ENCODE results near the gene IL20RA. TPM values are rescaled to one million over a fixed set of nuclear protein-coding genes. Genes with fewer than 3 reads are reported as not detected.
"Not testable (repeated sequence)": the region's sequence is repeated elsewhere in the genome, so short reads cannot be mapped to it uniquely, and the experiment has no call there.

Gene IL20RA
- total RNA-seq, 1 donor from 2014 or later, result 10.9 TPM

GRCh38 chr6:137080711-137081110, 35.9 kb upstream of the IL20RA start:
- intact Hi-C loops (cut with DNase I), result no loop called here
- Histone ChIP-seq H3K4me1 (no peaks in the 10 kb centered on the region), H3K4me3 (no peak overlapping the region), H3K27ac (no peak overlapping the region), H3K36me3 (no peaks in the 10 kb centered on the region), H3K27me3 (ENCODE audit: low read depth) (no peaks in the 10 kb centered on the region), H3K9me3 (no peaks in the 10 kb centered on the region)
- DNase-seq, result no peak
- ATAC-seq, result no peak
- TF ChIP-seq CTCF (IDR thresholded peaks at IDR 0.05), result no peak

GRCh38 chr6:137076277-137077068, 31.7 kb upstream of the IL20RA start:
- peak; percentile 84 for TF ChIP-seq CTCF (IDR thresholded peaks at IDR 0.05)

GRCh38 chr6:137075790-137076189, 31.0 kb upstream of the IL20RA start:
- H3K9me3 ChIP-seq; H3K4me3 ChIP-seq; H3K27me3 ChIP-seq (ENCODE audit: low read depth); DNase-seq; intact Hi-C loops (cut with DNase I); H3K36me3 ChIP-seq; H3K4me1 ChIP-seq; ATAC-seq; H3K27ac ChIP-seq: not testable (repeated sequence)

More at GRCh38 chr6:137076277-137077068, 31.7 kb upstream of the IL20RA start:
- Histone ChIP-seq H3K9me3 (no peaks in the 10 kb centered on the region), H3K4me3 (no peak overlapping the region), H3K27ac (no peak overlapping the region), H3K27me3 (ENCODE audit: low read depth) (no peaks in the 10 kb centered on the region), H3K36me3 (no peaks in the 10 kb centered on the region), H3K4me1 (no peaks in the 10 kb centered on the region)
- ATAC-seq, result peak; percentile 98 to 100
- peak; percentile 78 for DNase-seq
- intact Hi-C loops (cut with DNase I), result no loop called here

GRCh38 chr6:137070303-137070702, 25.5 kb upstream of the IL20RA start:
- Histone ChIP-seq H3K36me3 (no peaks in the 10 kb centered on the region), H3K9me3 (no peaks in the 10 kb centered on the region), H3K27ac (no peak overlapping the region), H3K4me1 (no peaks in the 10 kb centered on the region), H3K27me3 (ENCODE audit: low read depth) (no peaks in the 10 kb centered on the region), H3K4me3 (no peak overlapping the region)
- ATAC-seq (no peak), DNase-seq (no peak)
- TF ChIP-seq CTCF (IDR thresholded peaks at IDR 0.05), result no peak
- intact Hi-C loops (cut with DNase I), result no loop called here

GRCh38 chr6:137067399-137067798, 22.6 kb upstream of the IL20RA start:
- no peaks in the 10 kb centered on the region for H3K36me3 ChIP-seq
- H3K4me1 ChIP-seq, result no peaks in the 10 kb centered on the region
- no peak overlapping the region for H3K27ac ChIP-seq
- ATAC-seq, result no peak
- TF ChIP-seq CTCF (IDR thresholded peaks at IDR 0.05), result no peak
- H3K27me3 ChIP-seq (ENCODE audit: low read depth), result no peaks in the 10 kb centered on the region
- H3K4me3 ChIP-seq, result no peak overlapping the region
- no peak for DNase-seq
- intact Hi-C loops (cut with DNase I), result no loop called here
- H3K9me3 ChIP-seq, result no peaks in the 10 kb centered on the region

- no peak overlapping the region for H3K27ac ChIP-seq
- H3K4me3 ChIP-seq, result no peak overlapping the region
- no peaks in the 10 kb centered on the region for H3K27me3 ChIP-seq (ENCODE audit: low read depth)
- no peaks in the 10 kb centered on the region for H3K9me3 ChIP-seq
- no peaks in the 10 kb centered on the region for H3K36me3 ChIP-seq
- no peaks in the 10 kb centered on the region for H3K4me1 ChIP-seq
- TF ChIP-seq CTCF (IDR thresholded peaks at IDR 0.05), result no peak
- ATAC-seq, result no peak
- intact Hi-C loops (cut with DNase I), result no loop called here
- DNase-seq, result no peak
Measured at GRCh38 chr6:137058037-137058436, 13.3 kb upstream of the IL20RA start.
